Suprapubic skin (tissue), 4 donors: ENCODE results near the gene SH2D2A.

ENCODE experiments used
- EP300 ChIP-seq: sonication (generic); formaldehyde crosslinking; IDR thresholded peaks from one replicate; pipeline ENCODE4 v1.6.1; 2017; ENCODE audit warnings: antibody characterized with exemption
- POLR2A ChIP-seq, 2 donors: fragments of 450-650 bp; IDR thresholded peaks; one replicate each; pipeline ENCODE4 v1.6.1; 2017; ENCODE audit warnings: antibody characterized with exemption in 2 of 2, mild to moderate bottlenecking in 2 of 2, moderate library complexity in 2 of 2
- POLR2AphosphoS5 ChIP-seq, 3 donors: sonication (generic); formaldehyde crosslinking; IDR thresholded peaks; one replicate each; pipeline ENCODE4 v1.6.1; 2017; ENCODE audit warnings: antibody characterized with exemption in 3 of 3
- TF ChIP-seq, protein P1 (sequence below), 2 donors: fragments of 200-600 bp in 1 of 2; fragments of 450-650 bp in 1 of 2; sonication (generic) in 1 of 2; IDR thresholded peaks; one replicate each; pipeline ENCODE4 v1.5.1; 2016 to 2019; ENCODE audit warnings: antibody characterized with exemption in 2 of 2, mild to moderate bottlenecking in 1 of 2, moderate library complexity in 1 of 2

DNA sequence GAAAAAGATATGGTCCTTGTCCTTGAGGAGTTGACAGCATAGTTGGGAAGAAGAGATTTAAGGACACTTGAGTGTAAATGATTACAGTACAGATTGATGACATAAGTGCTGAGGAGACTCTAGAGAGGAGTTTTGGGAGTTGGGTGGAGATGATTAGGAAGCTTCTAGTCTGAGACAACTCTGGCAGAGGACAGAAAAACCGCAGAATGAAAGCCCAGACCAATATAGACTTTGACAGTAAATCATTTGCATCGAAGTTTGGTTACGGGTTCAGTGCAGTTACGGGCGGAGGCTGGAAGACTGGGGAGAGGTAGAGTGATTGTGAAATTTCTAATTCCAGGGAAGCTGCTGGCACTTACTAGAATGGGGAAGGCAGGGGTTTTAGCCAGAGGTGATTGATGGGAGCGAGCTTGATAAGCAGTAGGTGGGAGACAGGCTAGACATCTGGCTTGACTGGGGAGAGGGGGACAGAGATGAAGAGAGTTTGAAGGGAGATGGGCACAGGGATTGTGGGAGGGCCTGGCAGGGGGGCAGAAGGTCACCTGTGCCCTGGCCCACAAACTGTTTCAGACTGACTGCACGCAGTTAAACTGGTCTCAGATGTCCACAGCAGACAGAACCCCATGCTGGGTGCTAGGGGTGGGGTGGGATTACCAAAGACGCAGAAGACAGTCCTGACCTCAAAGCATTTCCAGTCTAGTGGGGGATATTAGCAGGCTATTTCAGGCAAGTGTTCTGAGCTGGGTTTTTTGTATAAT, 20.1 kb downstream of the SH2D2A start:
- no peak for TF ChIP-seq POLR2A (IDR thresholded peaks at IDR 0.05)
- TF ChIP-seq, protein P1, sequence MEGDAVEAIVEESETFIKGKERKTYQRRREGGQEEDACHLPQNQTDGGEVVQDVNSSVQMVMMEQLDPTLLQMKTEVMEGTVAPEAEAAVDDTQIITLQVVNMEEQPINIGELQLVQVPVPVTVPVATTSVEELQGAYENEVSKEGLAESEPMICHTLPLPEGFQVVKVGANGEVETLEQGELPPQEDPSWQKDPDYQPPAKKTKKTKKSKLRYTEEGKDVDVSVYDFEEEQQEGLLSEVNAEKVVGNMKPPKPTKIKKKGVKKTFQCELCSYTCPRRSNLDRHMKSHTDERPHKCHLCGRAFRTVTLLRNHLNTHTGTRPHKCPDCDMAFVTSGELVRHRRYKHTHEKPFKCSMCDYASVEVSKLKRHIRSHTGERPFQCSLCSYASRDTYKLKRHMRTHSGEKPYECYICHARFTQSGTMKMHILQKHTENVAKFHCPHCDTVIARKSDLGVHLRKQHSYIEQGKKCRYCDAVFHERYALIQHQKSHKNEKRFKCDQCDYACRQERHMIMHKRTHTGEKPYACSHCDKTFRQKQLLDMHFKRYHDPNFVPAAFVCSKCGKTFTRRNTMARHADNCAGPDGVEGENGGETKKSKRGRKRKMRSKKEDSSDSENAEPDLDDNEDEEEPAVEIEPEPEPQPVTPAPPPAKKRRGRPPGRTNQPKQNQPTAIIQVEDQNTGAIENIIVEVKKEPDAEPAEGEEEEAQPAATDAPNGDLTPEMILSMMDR (IDR thresholded peaks at IDR 0.05), result no peak
- TF ChIP-seq POLR2AphosphoS5 (IDR thresholded peaks at IDR 0.05), result no peak
- no peak for TF ChIP-seq EP300
